ENCODE measurements around the gene MYB.
"Not testable (repeated sequence)": the region's sequence is repeated elsewhere in the genome, so short reads cannot be mapped to it uniquely, and the experiment has no call there.

MYB gene

DNA sequence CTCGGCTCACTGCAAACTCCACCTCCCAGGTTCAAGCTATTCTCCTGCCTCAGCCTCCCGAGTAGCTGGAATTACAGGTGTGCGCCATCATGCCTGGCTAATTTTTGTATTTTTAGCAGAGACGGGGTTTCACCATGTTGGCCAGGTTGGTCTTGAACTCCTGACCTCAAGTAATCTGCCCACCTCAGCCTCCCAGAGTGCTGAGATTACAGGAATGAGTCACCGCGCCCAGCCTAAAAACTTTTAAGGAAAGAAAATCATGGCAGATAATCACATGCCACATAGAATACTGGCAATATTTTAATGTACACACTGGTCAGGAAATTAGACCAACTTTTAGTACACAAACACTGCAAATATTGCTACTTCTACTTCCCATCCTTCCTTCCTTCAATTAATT is 16.7 kb upstream of the MYB start:
- DNase-seq, result not testable (repeated sequence)

DNA sequence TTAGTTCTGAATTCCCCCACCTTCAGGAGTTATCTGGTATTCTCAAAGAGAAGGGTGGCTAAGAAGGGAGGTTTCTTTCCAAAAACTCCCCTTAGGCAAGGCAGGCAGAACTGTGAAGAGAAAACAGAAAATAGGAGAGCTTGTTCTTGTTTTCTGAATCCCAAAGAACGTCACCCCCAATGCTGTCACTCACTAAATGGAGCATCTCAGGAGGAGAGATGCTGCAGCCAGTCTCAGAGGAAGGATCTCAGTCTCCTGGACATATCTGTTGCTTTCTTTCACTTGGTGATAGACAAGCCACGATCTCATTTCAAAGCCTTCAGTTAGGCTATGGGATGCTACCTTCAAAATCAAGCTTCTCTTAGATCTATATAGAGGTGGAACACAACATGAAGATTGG is 16.1 kb upstream of the MYB start:
- DNase-seq, result no peak

DNA sequence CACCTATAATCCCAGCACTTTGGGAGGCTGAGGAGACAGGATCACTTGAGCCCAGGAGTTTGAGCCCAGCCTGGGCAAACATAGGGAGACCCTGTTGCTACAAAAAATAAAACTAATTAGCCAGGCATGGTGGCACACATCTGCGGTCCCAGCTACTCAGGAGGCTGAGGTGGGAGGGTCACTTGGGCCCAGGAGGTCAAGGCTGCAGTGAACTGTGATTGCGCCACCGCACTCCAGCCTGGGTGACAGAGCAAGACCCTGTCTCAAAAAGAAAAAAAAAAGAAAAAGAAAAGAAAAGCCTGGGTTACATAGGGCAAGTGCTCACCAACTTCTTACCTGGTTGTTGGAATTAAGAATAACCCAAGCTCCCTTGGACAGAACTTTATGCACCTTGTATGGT is 14.6 kb upstream of the MYB start:
- DNase-seq, result no peak

DNA sequence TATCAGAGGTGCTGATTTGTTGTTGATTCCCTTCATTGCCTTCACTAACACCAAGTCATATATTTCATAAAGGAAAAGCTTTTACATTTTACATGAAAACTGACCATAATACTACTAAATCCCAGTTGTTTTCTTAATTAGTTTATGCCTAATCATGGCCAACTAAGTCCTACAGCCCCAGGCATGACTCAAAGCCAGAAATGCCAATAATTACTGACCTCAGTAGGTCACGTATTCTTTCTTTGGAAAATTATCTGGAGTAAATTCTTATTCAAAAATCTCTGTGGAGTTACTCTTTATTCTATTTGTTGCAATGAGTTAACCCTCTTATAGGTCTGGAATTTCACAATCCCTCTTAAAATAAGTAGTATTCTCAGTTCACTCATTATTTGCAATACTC is 13.5 kb upstream of the MYB start:
- DNase-seq, result no peak

DNA sequence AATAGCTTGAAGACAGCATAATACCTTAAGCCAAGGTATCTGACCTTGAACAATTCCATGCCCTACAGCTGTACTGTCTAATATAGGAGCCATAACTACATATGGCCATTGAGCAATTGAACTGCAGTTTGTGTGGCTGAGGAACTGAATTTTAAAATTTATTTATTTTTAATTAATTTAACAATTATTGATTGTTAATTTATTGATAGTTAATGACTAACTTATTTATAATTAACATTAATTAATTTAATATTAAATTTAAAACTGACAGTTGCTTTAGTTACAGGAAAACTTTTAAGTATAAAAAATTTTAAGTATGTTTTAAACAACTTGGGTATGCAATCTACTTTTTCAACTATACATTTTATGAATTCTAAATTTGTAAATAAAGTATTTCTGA is 12.3 kb upstream of the MYB start:
- DNase-seq, result no peak

DNA sequence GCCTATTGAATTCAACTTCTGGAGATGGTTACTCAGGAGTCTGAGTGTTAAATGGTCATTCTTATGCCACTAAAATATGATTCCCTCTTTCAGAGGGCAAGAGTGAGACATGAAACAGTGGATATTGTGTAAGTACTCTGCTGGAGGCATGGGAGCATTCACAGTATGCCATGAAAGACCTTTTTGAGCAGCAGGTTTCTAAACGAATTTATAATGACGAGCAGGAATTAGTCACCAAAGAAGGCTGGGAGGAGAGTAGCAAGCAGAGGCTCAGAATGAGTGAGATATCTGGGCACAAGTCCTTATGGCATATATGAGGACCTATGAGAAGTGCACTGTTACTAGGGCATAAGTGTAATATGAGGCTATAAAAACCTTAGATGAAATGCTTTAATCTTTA is 10.9 kb upstream of the MYB start:
- no peak for DNase-seq

DNA sequence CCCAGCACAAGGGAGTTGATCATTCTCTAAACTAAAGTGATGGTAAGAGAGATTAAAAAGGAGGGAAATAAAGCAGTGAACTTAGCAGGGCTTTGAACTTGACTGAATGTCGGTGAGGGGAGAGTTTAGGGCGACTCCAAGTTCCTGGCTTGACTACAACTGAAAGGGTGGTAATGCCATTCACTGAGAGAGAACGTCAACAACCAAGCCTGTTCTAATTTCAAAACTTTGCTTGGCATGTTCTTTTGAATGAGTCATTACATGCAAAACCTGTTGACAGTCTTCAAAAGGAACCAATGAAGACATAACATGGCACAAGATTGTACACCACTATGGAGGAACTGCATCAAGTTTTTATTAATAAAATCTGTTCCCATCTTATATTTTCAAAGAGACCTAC is 10.3 kb upstream of the MYB start:
- no peak for DNase-seq

DNA sequence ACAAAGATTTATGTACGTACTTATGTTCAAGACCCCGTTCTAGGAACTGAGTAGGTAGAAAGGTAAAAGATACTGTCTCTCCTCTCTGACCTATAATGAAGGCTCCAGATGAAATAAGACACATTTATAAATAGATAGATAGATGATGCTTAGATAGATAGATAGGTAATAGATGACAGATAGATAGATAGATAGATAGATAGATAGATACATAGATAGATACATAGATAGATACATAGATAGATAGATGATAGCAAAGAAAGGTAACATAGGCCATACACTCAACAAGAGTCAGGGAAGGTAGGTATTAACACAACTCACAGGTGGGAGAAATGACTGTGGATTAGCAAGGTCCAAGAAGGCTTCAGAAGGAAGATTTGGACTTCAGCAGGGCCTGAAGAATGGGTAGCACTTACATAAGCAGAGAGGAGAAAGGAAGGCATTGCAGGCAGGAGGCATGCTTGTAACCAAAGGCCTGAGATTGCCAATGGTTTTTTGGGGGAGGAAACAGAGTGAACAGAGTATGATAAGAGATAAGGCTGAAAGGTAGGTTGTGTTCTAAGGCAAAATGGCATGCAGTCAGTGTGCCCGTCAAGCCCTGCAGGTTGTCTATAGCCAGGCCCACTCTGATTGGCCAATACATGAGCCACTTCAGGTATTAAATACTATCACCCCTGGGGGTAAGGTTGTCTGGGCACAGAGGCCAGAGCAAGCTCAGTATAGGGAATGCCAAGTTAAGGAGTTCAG is 7.7 kb upstream of the MYB start:
- DNase-seq, result no peak

DNA sequence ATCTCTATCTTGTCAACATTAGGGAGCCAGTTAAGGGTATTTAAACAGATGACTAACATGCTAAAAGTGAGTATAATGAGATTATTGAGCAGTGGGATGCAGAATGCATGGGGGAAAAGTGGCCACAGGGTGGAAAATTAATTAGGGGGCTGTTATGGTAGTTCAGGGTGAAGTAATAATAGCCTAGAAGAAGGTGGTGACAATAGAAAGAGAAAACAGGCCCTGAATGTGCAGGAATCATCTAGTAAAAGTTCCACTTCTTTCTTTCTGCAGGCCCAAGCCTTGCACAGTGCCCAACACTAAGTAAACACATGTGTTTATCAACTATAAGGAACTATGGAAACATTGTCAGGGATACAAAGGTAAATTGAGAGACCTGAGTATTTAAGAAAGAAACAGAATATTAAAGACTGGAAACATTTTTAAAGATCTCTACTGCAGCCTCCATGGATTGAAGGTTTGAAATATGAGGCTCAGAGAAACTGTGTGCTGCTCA is 7.1 kb upstream of the MYB start:
- no peak for DNase-seq

DNA sequence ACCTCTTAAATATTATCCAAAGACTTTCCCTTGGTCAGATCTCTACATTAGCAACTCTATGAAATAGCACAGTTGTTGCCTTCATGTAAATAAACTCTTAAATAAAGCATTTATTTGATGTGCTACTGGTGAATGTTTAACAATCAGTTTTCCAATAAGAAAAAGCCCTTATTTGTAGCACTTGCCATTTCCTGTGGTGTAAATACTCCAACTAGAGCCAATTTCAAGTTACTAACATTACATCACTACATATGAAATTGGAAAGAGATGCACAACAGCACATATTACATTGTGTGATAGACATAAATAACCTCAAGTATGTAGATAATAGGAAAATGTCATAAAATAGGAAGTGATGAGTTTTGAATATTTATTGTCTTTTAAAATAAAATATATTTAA is 5.0 kb upstream of the MYB start:
- DNase-seq, result no peak

DNA sequence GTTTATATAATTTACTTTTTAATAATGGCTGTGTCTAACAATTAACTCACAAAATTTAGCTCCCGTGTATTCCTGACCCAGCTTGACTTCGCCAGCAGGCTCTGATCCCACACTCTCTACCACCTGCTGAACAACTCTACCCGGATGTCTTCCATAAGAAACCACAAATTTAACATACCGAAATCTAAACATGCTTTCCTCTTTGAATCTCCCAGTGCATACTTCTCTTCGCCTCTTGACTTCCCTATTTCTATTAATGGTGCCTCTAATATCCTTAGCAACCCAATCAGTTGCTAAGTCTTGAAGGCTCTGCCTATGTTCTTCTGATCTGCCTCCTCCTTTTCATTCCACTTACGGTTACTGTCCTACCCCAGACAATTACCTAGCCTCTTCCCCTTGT is 4.6 kb upstream of the MYB start:
- no peak for DNase-seq

DNA sequence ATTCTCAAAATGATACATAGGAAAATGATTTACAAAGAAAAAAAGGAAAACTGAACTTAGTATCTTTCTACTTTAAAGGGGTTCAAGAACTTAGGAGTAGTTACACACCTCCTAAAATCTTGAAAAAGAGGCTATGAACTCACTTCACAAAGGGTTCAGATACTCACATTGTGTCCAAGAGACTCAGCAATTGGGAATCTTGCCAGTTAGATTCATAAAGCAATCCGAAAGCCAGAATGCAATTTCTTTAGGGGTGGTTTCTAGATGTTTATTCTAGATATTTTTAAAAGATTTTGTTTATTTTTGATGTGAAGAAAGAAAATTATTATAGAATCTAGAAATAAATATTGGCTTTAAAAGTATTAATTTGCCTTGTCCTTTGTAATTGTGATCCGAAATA is 1.7 kb upstream of the MYB start:
- no peak for DNase-seq

DNA sequence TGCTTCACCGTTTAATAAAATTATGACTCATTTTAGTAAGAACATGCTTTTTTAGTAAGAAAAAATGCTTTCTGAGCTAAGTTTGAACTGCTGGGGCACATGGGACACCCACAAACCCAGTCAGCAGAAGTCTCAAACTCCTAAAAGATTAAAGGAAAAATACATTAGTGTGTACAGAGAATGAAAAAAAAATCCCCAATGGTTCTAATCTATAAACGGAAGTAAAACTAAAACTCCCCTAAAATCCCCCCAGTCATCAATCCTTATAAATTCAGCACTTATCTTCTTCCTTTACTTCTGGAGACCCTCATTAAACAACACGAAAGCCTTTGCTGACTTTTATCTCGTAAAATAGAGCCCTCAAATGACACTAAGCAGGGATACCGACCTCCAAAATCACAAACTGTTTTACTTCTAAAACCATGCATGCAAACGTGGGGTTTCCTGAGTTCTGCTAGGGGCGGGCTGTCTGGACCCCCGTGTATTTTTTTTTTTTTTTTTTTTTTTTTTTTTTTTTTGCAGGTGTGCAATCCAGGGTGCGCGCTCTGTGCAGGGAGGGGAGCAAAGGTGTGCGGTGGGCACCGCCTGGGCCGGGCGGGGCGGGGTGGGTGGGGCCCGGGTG is 1.1 kb upstream of the MYB start:
- DNase-seq, result no peak

DNA sequence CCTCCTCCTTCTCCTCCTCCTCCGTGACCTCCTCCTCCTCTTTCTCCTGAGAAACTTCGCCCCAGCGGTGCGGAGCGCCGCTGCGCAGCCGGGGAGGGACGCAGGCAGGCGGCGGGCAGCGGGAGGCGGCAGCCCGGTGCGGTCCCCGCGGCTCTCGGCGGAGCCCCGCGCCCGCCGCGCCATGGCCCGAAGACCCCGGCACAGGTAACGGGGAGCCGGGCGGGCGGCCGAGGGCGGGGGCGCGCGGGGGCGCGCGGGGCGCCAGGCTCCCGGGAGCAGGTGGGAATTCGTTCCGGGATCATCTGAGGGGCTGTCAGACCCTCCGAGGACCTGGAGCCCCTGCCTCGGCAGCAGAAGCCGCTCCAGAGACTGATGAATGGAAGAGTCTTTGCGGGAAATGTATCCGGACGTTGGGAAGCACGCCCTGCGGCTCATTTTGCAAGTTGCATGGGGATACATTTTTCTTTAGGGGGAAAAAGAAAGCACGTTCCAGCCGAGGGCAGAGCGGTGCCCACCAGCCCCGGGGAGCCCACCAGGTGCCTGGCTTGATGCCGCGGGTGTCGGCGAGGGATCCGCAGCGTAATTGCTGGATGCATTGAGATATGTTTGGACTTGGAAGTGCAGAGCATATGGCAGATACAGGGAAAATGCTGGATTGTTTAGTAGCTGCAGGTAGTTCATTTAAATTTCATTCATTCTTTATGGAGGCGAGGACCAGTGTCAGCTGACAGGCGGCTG is 394 bp downstream of the MYB start:
- DNase-seq, result no peak

DNA sequence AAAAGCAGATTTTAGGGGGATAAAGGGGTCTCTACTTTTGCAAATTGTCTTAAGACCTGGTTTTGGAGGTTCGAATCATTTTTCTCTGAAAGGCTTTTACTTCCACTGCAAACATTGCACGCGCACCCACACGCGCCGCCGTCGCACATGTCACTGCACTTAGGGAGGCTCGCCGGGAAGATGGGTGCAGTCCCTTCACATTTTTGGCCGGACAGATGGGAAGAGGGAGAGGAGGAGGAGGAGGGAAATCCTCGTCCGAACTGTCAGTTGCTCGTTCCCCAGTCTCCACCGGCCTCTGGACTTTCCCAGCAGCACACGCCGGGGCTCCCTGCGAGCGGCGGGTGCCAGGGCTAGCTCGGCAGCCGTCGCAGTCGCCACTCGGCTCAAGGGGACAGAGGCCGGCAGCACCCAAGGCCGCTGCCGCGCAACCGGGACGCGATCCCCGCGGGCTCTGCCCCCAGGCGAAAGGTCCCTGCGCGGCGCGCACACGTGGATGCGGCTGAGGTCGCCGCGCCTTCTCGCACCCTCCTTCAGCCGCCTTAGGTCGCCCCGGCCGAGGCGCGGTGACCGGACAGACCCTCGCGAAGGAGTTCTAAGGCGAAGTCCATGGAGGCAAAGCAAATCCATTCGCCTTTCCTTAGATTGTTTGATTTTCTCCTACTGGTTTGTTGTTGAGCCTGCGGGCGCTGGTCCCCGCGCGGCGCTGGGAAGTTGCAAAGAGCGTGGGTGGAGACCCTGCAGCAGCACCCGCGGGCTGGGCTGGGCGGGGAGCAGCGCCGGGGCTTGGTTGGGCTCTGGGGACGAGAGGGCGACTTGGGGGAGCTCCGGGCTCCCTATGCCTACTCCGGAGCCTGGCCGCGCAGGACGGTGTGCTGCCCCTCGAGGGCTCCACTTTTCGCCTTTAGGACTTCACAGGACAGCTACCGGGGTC is 1.2 kb downstream of the MYB start:
- no peak for DNase-seq

DNA sequence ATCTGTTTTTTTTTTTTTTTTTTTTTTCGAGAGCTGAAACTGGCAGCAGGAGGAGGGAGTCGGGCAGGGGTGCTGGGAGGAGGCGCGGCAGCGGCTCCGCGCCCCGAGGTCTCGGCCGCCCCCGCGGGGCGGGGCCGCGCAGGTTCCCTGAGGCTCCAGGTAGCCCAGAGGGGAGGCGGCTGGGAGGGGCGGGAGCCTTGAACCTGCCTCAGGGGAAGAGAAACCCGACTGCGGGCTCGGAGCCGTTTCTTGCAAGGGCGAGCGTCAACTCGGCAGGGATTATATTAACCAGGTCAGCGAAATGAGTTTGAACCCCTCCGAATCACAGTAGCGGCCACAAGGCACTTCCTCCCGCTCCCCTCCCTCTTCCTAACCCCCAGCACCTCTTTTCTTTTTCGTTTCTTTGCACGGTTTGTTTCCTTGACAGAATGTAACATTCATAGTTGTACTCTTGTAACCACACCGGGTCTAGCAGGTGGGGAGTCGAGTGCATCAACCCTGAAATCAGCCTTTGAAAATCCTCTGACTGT is 2.0 kb downstream of the MYB start:
- DNase-seq, result no peak

DNA sequence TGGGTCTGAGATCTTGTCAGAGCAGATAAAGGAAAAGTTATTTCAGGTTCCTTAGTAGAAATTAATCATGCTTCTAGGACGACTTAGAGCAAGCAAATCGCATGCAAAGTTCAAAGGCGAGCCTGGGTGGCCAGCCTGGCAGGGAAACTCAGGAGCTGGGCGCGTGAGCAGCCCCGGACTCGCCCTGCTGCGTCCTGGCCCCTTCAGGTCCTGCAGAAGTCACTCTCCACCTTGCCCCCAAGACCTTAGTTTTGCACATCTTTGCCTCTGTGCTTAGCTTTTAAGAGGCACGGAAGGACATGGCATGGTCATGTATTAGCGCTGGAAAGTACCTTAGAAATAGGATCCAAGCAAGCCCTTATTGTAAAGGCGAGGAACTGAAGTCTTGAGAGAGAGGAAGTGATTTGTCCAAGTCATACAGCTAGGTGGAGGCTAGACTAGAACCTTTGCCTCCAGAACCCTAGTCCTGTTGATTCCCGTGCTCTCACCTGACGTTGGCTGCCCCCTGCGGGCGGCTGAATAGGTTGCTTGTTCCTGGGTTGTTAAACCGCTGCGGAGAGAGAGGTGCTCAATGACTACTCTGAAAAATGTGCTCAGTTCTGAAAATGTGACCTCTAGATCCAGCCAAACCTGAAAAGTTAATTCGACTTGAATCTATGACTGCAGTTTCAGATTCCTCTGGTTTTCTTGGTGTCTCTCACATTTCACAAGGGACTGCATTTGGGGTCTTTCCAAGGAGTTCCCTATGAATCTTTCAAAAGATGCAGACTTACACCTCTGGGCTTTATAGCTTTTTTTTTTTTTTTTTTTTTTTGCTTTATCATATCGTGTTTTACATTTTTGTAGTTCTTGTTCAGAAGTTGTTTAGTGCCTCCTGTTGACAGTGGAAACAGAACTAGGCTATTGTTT is 2.7 kb downstream of the MYB start:
- DNase-seq, result no peak

DNA sequence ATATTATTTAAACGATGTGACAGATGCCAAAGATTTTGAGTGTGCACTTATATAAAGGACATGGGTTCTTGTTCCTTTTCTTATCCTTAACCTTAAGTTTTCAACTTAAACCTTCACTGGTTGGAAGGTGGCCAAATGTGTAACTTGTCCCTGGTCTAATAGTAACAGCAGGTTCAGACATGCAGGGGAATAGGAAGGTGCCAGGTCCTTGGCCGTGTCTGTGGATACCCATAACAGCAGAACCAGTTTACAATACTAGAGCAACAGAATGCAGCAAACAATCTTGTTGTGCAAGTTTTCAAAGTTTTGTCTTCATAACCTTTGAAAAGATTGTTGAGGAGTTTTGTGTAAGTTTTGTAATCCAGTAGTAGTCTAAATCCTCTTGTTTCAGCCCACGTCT is 4.4 kb downstream of the MYB start:
- DNase-seq, result no peak

DNA sequence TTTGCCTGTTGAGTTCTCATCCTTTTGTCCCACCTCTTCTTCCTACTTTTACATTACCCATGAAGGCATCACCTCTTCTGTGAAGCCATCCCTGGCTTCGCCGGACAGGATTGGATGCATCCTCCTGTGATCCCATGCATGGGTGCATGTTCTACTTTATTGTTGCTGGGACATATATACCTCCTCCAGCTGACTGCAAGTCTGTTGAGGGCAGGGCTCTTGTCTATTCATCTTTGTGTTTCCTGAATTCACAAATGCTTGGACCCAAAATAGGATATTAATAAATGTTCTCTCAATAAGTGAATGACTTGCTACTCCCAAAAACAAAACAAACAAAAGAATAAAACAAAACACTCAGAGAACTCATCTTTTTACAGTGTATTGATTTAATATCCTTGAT is 5.1 kb downstream of the MYB start:
- no peak for DNase-seq

DNA sequence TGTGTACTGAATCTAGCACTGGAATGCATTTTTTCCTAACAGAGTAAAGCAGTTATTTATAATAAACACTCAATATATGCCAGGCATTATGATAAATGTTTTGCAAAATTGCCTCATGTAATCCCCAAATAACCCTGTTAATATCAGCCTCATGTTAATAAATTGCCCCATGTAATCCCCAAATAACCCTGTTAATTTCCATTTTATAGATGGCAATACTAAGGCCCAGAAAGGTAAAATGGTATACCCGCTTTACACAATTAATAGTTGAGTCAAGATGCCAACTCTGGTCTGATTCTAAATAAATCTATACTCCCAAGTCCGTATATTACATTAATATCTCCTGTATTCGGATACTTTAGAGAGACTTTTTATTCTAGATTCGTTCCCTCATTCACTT is 6.3 kb downstream of the MYB start:
- no peak for DNase-seq

DNA sequence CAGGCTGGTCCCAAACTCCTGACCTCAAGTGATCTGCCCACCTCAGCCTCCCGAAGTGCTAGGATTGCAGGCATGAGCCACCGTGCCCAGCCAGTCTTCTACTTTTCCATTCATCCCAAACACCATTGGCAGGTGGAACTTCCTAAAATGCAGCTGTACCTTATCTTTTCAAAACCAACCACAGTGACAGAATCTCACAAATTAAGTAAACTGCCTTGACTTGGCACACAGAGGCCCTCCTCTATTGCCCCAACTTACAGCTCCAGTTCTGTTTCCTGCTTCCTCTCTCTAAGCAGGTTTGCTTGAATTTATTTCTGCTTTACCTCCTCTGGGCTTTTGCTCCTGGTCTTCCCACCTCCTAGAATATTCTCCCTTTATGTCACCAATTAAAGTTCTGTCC is 7.6 kb downstream of the MYB start:
- DNase-seq, result no peak

DNA sequence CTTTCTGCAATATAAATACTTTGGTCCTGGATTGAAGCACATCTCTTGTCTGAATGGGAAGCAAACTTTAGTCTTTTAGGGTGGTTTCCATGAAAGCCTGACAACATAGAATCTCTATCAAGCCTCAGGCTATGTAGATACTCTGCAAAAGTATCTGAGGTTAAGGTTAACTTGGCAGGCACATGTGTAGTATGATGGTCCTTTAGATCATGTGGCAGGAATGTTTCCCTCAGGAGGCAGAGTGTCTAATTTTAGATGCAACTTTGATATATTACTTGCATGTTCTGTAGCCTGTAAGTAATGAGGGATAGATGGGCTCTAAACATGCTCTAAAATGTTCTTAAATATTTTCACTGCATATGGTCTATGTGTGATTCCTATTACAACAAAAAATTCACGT is 8.2 kb downstream of the MYB start:
- no peak for DNase-seq
